GM21367 (cell line): ENCODE data around the gene SMYD4.

Experiments
- ATAC-seq: cut with Tn5 transposase; IDR thresholded peaks from one replicate; pipeline ENCODE4 v1.9.1; 2021; ENCODE audit not compliant: unreplicated experiment

SMYD4 gene

DNA sequence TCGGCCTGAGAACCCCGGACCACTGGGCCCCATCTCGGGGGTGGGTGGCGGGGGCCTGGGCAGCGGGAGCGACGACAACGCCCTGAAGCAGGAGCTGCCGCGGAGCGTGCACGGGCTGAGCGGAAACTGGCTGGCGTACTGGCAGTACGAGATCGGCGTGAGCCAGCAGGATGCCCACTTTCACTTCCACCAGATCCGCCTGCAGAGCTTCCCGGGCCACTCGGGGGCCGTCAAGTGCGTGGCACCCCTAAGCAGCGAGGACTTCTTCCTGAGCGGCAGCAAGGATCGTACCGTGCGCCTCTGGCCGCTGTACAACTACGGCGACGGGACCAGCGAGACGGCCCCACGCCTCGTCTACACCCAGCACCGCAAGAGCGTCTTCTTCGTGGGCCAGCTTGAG lies 95.9 kb downstream of the SMYD4 start:
- no peak for ATAC-seq

DNA sequence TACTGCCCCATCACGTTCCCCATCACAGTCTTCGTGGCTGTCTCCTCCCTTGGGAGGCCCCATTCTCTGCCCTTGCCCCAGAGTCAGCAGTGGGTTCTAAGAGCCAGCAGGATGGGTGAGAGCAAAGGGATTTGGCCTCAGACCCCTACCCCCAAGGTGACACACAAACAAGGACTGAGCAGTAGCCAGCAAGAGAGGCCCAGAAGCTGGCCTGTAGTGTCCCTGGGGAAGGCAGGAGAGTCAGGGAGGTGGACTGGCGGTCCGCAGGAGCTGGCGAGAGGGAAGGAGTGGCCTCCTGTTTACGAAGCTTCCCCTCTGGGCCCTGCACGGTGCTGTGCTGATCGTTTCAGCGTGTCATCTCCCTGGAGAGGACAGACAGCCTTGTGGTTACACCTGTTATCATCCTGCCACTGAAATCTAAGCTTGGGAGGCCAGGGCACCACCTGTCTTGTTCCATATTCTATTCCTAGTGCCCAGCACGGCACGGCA lies 96.8 kb downstream of the SMYD4 start:
- no peak for ATAC-seq

DNA sequence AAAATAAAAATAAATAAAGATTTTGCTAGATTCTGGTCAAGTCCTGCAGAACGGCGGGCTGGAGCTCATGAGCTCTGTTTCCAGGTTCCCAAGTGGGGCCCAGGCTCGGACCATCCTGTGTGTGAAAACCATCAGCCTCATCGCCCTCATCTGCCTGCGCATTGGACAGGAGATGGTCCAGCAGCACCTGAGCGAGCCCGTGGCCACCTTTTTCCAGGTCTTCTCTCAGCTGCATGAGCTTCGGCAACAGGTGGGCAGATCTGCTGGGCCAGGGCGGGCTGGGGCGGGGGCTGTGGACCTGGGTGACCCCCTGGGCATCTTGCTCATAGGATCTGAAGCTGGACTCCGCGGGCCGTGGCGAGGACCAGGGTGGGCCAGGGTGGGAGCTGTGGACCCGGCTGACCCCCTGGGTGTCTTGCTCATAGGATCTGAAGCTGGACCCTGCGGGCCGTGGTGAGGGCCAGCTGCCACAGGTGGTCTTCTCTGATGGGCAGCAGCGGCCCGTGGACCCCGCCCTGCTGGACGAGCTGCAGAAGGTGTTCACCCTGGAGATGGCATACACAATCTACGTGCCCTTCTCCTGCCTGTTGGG lies 97.4 kb downstream of the SMYD4 start:
- ATAC-seq: no peak

DNA sequence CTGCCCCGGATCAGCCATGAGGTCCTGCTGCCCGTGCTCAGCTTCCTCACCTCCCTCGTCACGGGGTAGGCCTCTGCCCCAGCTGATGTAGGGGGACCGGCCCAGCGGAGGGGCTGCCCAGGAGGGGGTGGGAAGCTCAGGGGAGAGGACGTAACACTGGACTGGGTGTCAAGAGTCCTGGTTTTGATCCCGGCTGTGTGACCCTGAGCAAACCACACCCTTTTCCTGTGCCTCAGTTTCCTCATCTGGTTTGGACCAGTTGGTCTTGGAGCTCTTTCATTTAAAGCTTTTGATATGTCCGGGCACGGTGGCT lies 98.6 kb downstream of the SMYD4 start:
- no peak for ATAC-seq

DNA sequence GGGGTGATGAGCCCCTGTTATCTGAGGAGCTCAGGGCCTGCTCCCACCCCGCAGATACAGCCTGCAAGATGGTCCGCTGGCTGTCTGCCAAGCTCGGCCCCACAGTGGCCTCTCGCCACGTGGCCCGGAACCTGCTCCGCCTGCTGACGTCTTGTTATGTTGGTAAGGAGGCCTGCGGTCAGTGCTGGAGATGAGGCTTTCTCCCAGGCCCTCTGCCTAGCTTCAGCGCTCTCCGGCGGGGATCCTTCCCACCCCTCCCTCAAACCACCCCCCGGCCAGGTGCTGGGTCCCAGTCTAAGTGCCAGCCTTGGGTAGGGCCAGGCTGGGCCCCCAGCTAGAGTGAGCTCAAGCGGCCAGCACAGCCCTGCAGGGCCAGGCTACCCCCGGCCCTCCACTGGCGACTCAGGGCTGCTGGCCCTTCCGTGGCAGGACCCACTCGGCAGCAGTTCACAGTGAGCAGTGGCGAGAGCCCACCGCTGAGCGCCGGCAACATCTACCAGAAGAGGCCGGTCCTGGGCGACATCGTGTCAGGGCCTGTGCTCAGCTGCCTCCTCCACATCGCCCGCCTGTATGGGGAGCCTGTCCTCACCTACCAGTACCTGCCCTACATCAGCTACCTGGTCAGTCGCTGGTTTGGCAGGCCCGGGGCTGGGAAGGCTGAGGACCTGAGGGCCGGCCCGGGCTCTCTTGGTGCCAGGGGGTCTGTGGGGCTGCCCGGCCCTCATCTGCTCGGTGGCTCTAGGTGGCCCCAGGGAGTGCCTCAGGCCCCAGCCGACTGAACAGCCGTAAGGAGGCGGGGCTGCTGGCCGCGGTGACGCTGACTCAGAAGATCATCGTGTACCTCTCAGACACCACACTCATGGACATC lies 99.1 kb downstream of the SMYD4 start:
- ATAC-seq: no peak

DNA sequence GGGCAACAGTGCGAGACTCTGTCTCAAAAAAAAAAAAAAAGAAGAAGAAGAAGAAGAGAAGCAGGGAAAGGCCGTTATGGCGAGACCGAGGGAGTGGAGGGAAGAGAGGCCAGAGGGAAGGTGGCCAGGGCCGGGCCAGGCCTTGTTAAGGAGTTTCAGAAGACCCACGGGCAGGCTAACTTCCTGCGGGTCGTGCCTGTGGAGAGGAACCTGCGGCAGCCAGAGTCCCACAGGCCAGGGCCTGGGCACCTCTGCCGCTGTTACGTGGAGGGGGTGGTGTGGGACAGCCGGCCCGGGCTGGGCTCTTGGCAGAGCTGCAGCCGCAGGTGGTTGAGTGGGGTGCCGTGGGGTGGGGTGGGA lies 99.8 kb downstream of the SMYD4 start:
- ATAC-seq: no peak
